HL-60 (cell line): ENCODE measurements around the gene SCYGR6.

ENCODE experiments used
- GABPA ChIP-seq: IDR thresholded peaks from 2 replicates; pipeline ENCODE4 v1.6.1; 2012; ENCODE audit warnings: low read depth
- POLR2AphosphoS5 ChIP-seq: IDR thresholded peaks from 2 replicates; pipeline ENCODE4 v1.6.1; 2012; ENCODE audit warnings: low read depth
- TF ChIP-seq, protein P1 (sequence below): IDR thresholded peaks from one replicate; pipeline ENCODE4 v1.5.1; 2011; ENCODE audit warnings: low read length, control low read depth, inconsistent platforms; ENCODE audit not compliant: insufficient read depth

DNA sequence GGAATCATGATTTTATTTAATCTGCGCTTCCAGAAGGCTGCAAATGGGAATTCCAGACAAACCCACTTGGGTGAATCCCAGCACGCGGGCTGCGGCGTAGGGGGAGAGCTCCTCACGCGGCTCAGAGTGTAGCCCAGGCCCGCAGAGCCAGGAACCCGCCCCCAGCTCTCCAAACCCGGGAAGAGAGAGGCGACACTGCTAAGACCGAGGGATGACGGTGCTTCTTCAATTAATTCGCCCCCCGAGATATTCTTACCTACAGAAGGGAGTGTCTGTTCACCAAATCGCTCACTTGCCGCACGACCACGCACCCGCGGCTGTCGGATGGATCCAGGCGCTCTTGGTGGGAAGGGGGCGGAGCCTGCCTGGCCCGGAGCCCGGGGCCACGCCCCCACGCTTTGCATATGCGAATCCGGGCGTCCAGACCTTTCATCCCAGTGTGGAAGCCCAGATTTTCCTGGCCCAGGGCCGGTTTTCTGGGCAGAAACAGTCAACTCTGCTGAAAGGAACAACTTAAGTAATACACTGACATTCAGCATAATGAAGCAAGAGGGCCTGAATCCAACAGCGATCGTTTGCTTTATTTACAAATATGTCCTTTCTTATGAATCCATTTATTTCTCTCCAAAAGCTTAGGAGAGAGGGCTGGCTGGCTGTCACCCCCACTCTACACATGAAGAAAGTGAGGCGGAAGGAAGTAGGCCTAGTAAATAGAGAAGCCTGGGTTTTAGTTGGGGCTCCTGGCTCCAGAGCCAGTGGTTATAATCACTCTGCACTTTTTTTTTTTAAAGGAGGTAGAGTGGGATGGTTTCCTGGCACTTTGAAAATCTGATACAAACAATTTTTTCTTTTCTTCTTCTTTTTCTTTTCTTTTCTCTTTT, 6.6 kb downstream of the SCYGR6 start, which contains the start of gene SLC19A3:
- TF ChIP-seq, protein P1, sequence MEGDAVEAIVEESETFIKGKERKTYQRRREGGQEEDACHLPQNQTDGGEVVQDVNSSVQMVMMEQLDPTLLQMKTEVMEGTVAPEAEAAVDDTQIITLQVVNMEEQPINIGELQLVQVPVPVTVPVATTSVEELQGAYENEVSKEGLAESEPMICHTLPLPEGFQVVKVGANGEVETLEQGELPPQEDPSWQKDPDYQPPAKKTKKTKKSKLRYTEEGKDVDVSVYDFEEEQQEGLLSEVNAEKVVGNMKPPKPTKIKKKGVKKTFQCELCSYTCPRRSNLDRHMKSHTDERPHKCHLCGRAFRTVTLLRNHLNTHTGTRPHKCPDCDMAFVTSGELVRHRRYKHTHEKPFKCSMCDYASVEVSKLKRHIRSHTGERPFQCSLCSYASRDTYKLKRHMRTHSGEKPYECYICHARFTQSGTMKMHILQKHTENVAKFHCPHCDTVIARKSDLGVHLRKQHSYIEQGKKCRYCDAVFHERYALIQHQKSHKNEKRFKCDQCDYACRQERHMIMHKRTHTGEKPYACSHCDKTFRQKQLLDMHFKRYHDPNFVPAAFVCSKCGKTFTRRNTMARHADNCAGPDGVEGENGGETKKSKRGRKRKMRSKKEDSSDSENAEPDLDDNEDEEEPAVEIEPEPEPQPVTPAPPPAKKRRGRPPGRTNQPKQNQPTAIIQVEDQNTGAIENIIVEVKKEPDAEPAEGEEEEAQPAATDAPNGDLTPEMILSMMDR = no peak
- TF ChIP-seq POLR2AphosphoS5 = no peak
- TF ChIP-seq GABPA = no peak
